Transverse colon (tissue), 4 donors: Measurements from ENCODE around the gene CTNNBL1. TPM values are rescaled to one million over a fixed set of nuclear protein-coding genes. Genes with fewer than 3 reads are reported as not detected.

ENCODE experiments used
- DNase-seq: peaks from one replicate; pipeline ENCODE4 v3.0.0-alpha.2; 2019
- H3K27ac ChIP-seq, 4 donors: fragments of 200-600 bp; sonication (generic); 2 replicates each; pipeline ENCODE4 v1.5.1; 2016 to 2018; ENCODE audit warnings: inconsistent platforms in 4 of 4
- H3K27me3 ChIP-seq: fragments of 200-600 bp; sonication (generic); 2 replicates; pipeline ENCODE4 v1.5.1; 2017; ENCODE audit warnings: inconsistent platforms
- H3K36me3 ChIP-seq, 4 donors: fragments of 200-600 bp; sonication (generic); 2 replicates each; pipeline ENCODE4 v1.5.1; 2017 to 2019; ENCODE audit warnings: inconsistent platforms in 4 of 4
- H3K4me1 ChIP-seq, 4 donors: fragments of 200-600 bp; sonication (generic); 2 replicates each; pipeline ENCODE4 v1.5.1; 2017 to 2020; ENCODE audit warnings: inconsistent platforms in 4 of 4
- H3K4me3 ChIP-seq, 4 donors: fragments of 200-600 bp; sonication (generic); 1 replicate in 1 of 4; 2 replicates in 3 of 4; pipeline versions ENCODE4 v1.5.1 to v1.6.1; 2017 to 2019; ENCODE audit warnings: inconsistent platforms in 4 of 4
- H3K9me3 ChIP-seq, 2 donors: fragments of 200-600 bp; sonication (generic); 2 replicates each; pipeline ENCODE4 v1.5.1; 2017 to 2019; ENCODE audit warnings: inconsistent platforms in 2 of 2
- EP300 ChIP-seq: sonication (generic); formaldehyde crosslinking; IDR thresholded peaks from one replicate; pipeline ENCODE4 v1.6.1; 2017; ENCODE audit warnings: antibody characterized with exemption, low read depth
- POLR2A ChIP-seq: fragments of 450-650 bp; IDR thresholded peaks from one replicate; pipeline ENCODE4 v1.6.1; 2016; ENCODE audit warnings: antibody characterized with exemption, mild to moderate bottlenecking, moderate library complexity
- POLR2AphosphoS5 ChIP-seq, 3 donors: sonication (generic); formaldehyde crosslinking; IDR thresholded peaks; one replicate each; pipeline ENCODE4 v1.6.1; 2016; ENCODE audit warnings: antibody characterized with exemption in 3 of 3
- WGBS, 2 donors: methylation state at CpG; one replicate each; pipeline ENCODE4 v1.1.5; 2018; ENCODE audit warnings: low coverage in 1 of 2; 5-methylcytosine and 5-hydroxymethylcytosine counted together
- in situ Hi-C, 4 donors: fragments of 200-750 bp; cut with MboI; loops; one replicate each; pipeline versions ENCODE4 v1.15.0 to v1.15.1; 2017; ENCODE audit warnings: low sequenced_read_pairs in 3 of 4, low pct_ligation_motif_present in 1 of 4, low pct_unique_long_range_greater_than_20kb in 1 of 4
- intact Hi-C: fragments of 100-400 bp; cut with DNase I; formaldehyde crosslinking; loops from one replicate; pipeline ENCODE4 v1.15.1; 2023; ENCODE audit warnings: low total_unique reads
- total RNA-seq, 4 donors: library from RNA; depleted of rRNA; stranded (reverse); fragments of >200 nt; gene quantifications; one replicate each; pipeline ENCODE4 v1.1.0, GENCODE V29; 2016
- TF ChIP-seq, protein P1 (sequence below), 5 experiments: fragments of 200-600 bp in 3 of 5; fragments of 450-650 bp in 2 of 5; sonication (generic) in 3 of 5; IDR thresholded peaks; 1 replicate in 2 of 5; 2 replicates in 3 of 5; pipeline ENCODE4 v1.5.1; 2016 to 2017; ENCODE audit warnings: antibody characterized with exemption in 5 of 5, inconsistent platforms in 3 of 5, mild to moderate bottlenecking in 2 of 5, moderate library complexity in 1 of 5

Gene CTNNBL1
- total RNA-seq, 4 donors from 2014 or later = 18.7 to 49.0 (median 22.4) TPM

DNA sequence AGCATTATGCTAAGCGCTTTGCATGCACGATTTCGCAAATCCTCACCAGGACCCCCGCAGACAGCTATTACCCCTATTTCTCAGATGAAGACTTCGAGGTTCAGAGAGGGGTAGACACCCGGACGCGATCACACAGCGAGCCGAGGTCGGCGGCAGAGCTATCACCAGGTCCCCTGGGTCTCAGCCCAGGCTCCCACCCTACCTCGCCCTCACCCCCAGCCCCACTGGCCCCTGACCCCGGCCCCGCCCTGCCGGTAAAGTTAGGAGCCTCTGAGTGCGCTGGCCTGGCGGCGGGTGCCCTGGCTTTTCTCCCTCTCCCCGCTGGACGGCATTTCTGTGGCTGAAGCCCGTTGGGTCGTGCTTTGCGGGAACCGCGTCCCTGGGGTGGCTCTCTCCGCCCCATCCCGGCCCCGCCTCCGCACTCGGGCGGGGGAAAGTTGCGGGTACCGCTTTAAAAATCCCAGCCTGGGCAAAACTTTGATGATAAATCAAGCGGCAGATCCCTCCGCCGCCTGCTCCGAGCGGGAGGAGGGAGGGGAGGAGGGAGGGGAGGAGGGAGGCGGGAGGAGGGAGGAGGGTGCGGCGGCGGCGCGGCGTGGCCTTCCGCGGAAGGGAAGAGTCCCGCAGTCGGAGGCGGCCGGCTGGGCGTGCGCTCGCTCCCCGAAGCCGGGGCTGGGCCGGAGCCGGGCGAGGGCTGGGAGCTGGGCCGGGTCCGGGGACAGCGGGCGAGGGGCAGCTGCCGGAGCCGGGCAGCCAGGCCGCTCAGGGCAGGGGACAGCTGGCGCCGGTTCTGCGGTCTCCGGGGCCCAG lies 208.9 kb downstream of the CTNNBL1 start, which contains the start of gene VSTM2L:
Gene VSTM2L, plus strand, starts transcription at position 624 of the 810 bp plus-strand sequence. CDS start 224 bp downstream, outside the sequence.
- no peaks in the 10 kb centered on the region for H3K36me3 ChIP-seq
- in situ Hi-C loops = no loop called here
- H3K4me1 ChIP-seq = peaks cover 0 to 14% (median 12%) of the 10 kb centered on the region in 4 donors
- WGBS, 2 donors = 13% methylated on average over 41 of the region's 71 CpGs; no CpG with 5 or more reads in 1 of the 2 donors
- peaks cover 71% of the 10 kb centered on the region for H3K27me3 ChIP-seq
- TF ChIP-seq, protein P1, sequence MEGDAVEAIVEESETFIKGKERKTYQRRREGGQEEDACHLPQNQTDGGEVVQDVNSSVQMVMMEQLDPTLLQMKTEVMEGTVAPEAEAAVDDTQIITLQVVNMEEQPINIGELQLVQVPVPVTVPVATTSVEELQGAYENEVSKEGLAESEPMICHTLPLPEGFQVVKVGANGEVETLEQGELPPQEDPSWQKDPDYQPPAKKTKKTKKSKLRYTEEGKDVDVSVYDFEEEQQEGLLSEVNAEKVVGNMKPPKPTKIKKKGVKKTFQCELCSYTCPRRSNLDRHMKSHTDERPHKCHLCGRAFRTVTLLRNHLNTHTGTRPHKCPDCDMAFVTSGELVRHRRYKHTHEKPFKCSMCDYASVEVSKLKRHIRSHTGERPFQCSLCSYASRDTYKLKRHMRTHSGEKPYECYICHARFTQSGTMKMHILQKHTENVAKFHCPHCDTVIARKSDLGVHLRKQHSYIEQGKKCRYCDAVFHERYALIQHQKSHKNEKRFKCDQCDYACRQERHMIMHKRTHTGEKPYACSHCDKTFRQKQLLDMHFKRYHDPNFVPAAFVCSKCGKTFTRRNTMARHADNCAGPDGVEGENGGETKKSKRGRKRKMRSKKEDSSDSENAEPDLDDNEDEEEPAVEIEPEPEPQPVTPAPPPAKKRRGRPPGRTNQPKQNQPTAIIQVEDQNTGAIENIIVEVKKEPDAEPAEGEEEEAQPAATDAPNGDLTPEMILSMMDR (IDR thresholded peaks at IDR 0.05) = no peak
- TF ChIP-seq POLR2AphosphoS5 (IDR thresholded peaks at IDR 0.05) = no peak
- TF ChIP-seq POLR2A = no peak
- no peak for TF ChIP-seq EP300
- intact Hi-C loops = no loop called here
- peak; percentile 22 for DNase-seq
- H3K27ac ChIP-seq = no peak within 1 kb of the TSS
- no peaks in the 10 kb centered on the region for H3K9me3 ChIP-seq
- H3K4me3 ChIP-seq = peak within 1 kb of the TSS in 3 of 4 donors; percentile 2 to 44 (median 36)

GRCh38 chr20:37903317-37904007 lies 209.6 kb downstream of the CTNNBL1 start:
- H3K9me3 ChIP-seq = no peaks in the 10 kb centered on the region
- TF ChIP-seq, protein P1 (IDR thresholded peaks at IDR 0.05) = peak in 1 of 5 experiments; percentile 9
- no peak for TF ChIP-seq POLR2AphosphoS5 (IDR thresholded peaks at IDR 0.05)
- intact Hi-C loops = no loop called here
- no peaks in the 10 kb centered on the region for H3K36me3 ChIP-seq
- WGBS, 2 donors = 47 to 89% methylated on average over 5 to 47 of the region's 67 CpGs
- H3K27me3 ChIP-seq = peaks cover 71% of the 10 kb centered on the region
- DNase-seq = no peak
- in situ Hi-C loops = no loop called here
- peak overlapping the region in 3 of 4 donors; percentile 2 to 44 (median 36) for H3K4me3 ChIP-seq
- peaks cover 0 to 14% (median 11%) of the 10 kb centered on the region in 4 donors for H3K4me1 ChIP-seq
- H3K27ac ChIP-seq = no peak overlapping the region

DNA sequence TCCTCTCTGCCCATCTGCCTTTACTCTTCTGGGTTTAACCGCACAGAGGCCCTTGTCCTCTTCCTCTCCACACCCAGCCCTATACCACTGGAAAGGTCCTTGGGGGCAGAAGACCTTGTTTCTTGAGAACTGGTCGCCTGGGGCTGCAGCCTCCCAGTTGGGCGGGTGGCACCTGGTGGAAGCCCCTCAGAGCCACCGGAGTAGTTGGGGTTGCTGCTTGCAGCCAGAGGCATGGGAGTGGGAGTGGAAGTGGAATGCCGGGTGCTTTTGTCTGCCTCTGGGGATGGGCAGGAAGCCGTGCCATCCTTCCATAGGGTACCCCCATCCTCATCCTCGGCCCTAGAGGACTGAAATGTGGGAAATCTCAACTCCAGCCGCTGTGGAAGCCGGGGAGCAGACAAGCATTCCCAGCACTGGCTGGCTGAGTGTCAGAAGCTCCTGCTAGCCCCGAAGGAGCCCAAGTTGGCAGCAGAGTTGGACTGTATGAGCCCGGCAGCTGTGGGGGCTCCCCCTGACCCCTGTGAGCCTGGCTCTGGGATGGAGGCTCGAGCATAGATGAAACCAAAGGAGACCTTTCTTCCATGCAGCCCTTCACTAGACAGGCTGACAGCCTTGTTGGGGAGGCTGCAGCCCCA lies 210.3 kb downstream of the CTNNBL1 start:
- H3K4me3 ChIP-seq = no peak overlapping the region
- intact Hi-C loops (no loop called here), in situ Hi-C loops (no loop called here)
- no peak for DNase-seq
- H3K27me3 ChIP-seq = peaks cover 72% of the 10 kb centered on the region
- no peak overlapping the region for H3K27ac ChIP-seq
- H3K4me1 ChIP-seq = peaks cover 0 to 14% (median 11%) of the 10 kb centered on the region in 4 donors
- H3K36me3 ChIP-seq = no peaks in the 10 kb centered on the region
- 64% methylated on average over 11 of the region's 12 CpGs; no CpG with 5 or more reads in 1 of the 2 donors for WGBS, 2 donors
- TF ChIP-seq POLR2A (no peak), POLR2AphosphoS5 (IDR thresholded peaks at IDR 0.05) (no peak), EP300 (no peak)
- TF ChIP-seq, protein P1 (IDR thresholded peaks at IDR 0.05) = no peak
- H3K9me3 ChIP-seq = no peaks in the 10 kb centered on the region

- in situ Hi-C loops = no loop called here
- peaks cover 0 to 14% (median 11%) of the 10 kb centered on the region in 4 donors for H3K4me1 ChIP-seq
- H3K9me3 ChIP-seq = no peaks in the 10 kb centered on the region
- no peak overlapping the region for H3K4me3 ChIP-seq
- WGBS, 2 donors = 71 to 75% methylated on average over 3 to 8 of the region's 8 CpGs
- intact Hi-C loops = no loop called here
- H3K27me3 ChIP-seq = peaks cover 80% of the 10 kb centered on the region
- TF ChIP-seq EP300 (no peak), POLR2AphosphoS5 (IDR thresholded peaks at IDR 0.05) (no peak), POLR2A (no peak)
- TF ChIP-seq, protein P1 (IDR thresholded peaks at IDR 0.05) = no peak
- H3K36me3 ChIP-seq = no peaks in the 10 kb centered on the region
- no peak for DNase-seq
- no peak overlapping the region for H3K27ac ChIP-seq
Measured at GRCh38 chr20:37904845-37905373, 211.1 kb downstream of the CTNNBL1 start.
